H1 (cell line): ENCODE data around the gene TMTC2. TPM values are rescaled to one million over a fixed set of nuclear protein-coding genes. Genes with fewer than 3 reads are reported as not detected.

Experiments
- CTCF ChIA-PET: fragments of 300-600 bp; sonication (Branson Sonifier 250); formaldehyde crosslinking; loops from one replicate; lab custom pipeline; 2021; ENCODE audit not compliant: partially characterized antibody; lab: Charles Lee
- POLR2A ChIA-PET: fragments of 300-600 bp; sonication (Branson Sonifier 250); formaldehyde crosslinking; loops from one replicate; lab custom pipeline; 2021; ENCODE audit warnings: inconsistent platforms; ENCODE audit not compliant: partially characterized antibody; lab: Charles Lee
- DNase-seq, 2 experiments: peaks; one replicate each; pipeline versions ENCODE4 v3.0.0 to v3.0.0-alpha.2; 2010 to 2022; ENCODE audit warnings: low spot score in 2 of 2, low read depth in 1 of 2, mixed read lengths in 1 of 2
- FAIRE-seq: peaks from 2 replicates; lab custom pipeline; 2011; peaks lifted over from hg19 to GRCh38; lab: Jason Lieb, UNC
- H2AFZ ChIP-seq: 2 replicates; pipeline ENCODE4 v1.8.1; 2012; ENCODE audit warnings: low read length, inconsistent platforms
- H2AK5ac ChIP-seq: 2 replicates; pipeline ENCODE4 v1.6.1; 2013; ENCODE audit warnings: low read depth, low read length
- H2BK120ac ChIP-seq: replicated peaks from 2 replicates; pipeline ENCODE3; 2013; ENCODE audit warnings: low read depth, low read length, inconsistent platforms
- H2BK12ac ChIP-seq: 2 replicates; pipeline ENCODE4 v1.6.1; 2013; ENCODE audit warnings: low read depth, low read length
- H2BK15ac ChIP-seq: 2 replicates; pipeline ENCODE4 v1.6.1; 2013; ENCODE audit warnings: low read length
- H2BK20ac ChIP-seq: 2 replicates; pipeline ENCODE4 v1.6.1; 2013; ENCODE audit warnings: low read length
- H2BK5ac ChIP-seq: 2 replicates; pipeline ENCODE4 v1.6.1; 2013; ENCODE audit warnings: low read depth, low read length
- H3K14ac ChIP-seq: 2 replicates; pipeline ENCODE4 v1.6.1; 2013; ENCODE audit warnings: inconsistent platforms; ENCODE audit not compliant: insufficient read length
- H3K18ac ChIP-seq: 2 replicates; pipeline ENCODE4 v1.6.1; 2013; ENCODE audit warnings: low read length; ENCODE audit errors: extremely low read depth
- H3K23ac ChIP-seq: 2 replicates; pipeline ENCODE4 v1.6.1; 2013; ENCODE audit warnings: inconsistent platforms; ENCODE audit not compliant: insufficient read length
- H3K23me2 ChIP-seq: 2 replicates; pipeline ENCODE4 v1.6.1; 2013; ENCODE audit warnings: low read depth, low read length
- H3K27ac ChIP-seq: 2 replicates; pipeline ENCODE4 v1.6.1; 2011; ENCODE audit warnings: low read depth, low read length, inconsistent platforms
- H3K27me3 ChIP-seq, 4 experiments: replicated peaks in 1 of 4; 1 replicate in 1 of 4; 2 replicates in 3 of 4; pipeline versions ENCODE4 v1.6.1 to v1.8.1; 2011 to 2013; ENCODE audit warnings: low read length in 3 of 4, mild to moderate bottlenecking in 3 of 4, inconsistent platforms in 2 of 4, mixed read lengths in 2 of 4, moderate library complexity in 1 of 4; ENCODE audit not compliant: control insufficient read depth in 3 of 4, insufficient read depth in 3 of 4; ENCODE audit errors: extremely low read depth in 1 of 4
- H3K36me3 ChIP-seq, 4 experiments: 2 replicates each; pipeline versions ENCODE4 v1.6.1 to v1.8.1; 2011 to 2013; ENCODE audit warnings: mild to moderate bottlenecking in 4 of 4, low read length in 3 of 4, moderate library complexity in 2 of 4, control low read depth in 1 of 4, inconsistent platforms in 1 of 4; ENCODE audit not compliant: insufficient read depth in 4 of 4, control insufficient read depth in 2 of 4
- H3K4ac ChIP-seq: replicated peaks from 2 replicates; pipeline ENCODE3; 2013; ENCODE audit warnings: low read length, low read depth, mixed read lengths, inconsistent platforms; ENCODE audit not compliant: insufficient read length
- H3K4me1 ChIP-seq, 4 experiments: replicated peaks in 1 of 4; 1 replicate in 1 of 4; 2 replicates in 3 of 4; pipeline versions ENCODE4 v1.6.1 to v1.8.1; 2011 to 2013; ENCODE audit warnings: low read length in 3 of 4, inconsistent platforms in 2 of 4, mixed read lengths in 1 of 4; ENCODE audit not compliant: insufficient read depth in 4 of 4, control insufficient read depth in 3 of 4
- H3K4me2 ChIP-seq, 2 experiments: 2 replicates each; pipeline versions ENCODE4 v1.6.1 to v1.8.1; 2011 to 2013; ENCODE audit warnings: low read depth in 2 of 2, low read length in 2 of 2, control low read depth in 1 of 2, inconsistent platforms in 1 of 2, mild to moderate bottlenecking in 1 of 2; ENCODE audit not compliant: insufficient read depth in 1 of 2
- H3K4me3 ChIP-seq, 4 experiments: fragments of 200-600, 300-600 bp in 1 of 4; sonication (generic), shearing (Covaris generic), sonication (Bioruptor Twin) in 1 of 4; 2 replicates each; pipeline versions ENCODE4 v1.5.1 to v1.8.1; 2011 to 2016; ENCODE audit warnings: low read length in 4 of 4, low read depth in 3 of 4, control low read depth in 2 of 4, inconsistent platforms in 2 of 4, mild to moderate bottlenecking in 2 of 4, mixed read lengths in 1 of 4, moderate library complexity in 1 of 4; ENCODE audit not compliant: insufficient read depth in 2 of 4; ENCODE audit errors: extremely low read depth in 1 of 4
- H3K56ac ChIP-seq: replicated peaks from 2 replicates; pipeline ENCODE3; 2013; ENCODE audit warnings: low read depth, mild to moderate bottlenecking, mixed read lengths, low read length, inconsistent platforms; ENCODE audit not compliant: insufficient read length
- H3K79me1 ChIP-seq: 2 replicates; pipeline ENCODE4 v1.6.1; 2013; ENCODE audit warnings: low read depth, low read length, control low read depth
- H3K79me2 ChIP-seq, 2 experiments: 2 replicates each; pipeline versions ENCODE4 v1.6.1 to v1.8.1; 2012 to 2013; ENCODE audit warnings: low read length in 2 of 2, mild to moderate bottlenecking in 2 of 2, inconsistent platforms in 1 of 2; ENCODE audit not compliant: insufficient read depth in 2 of 2, control insufficient read depth in 1 of 2
- H3K9ac ChIP-seq, 4 experiments: replicated peaks in 1 of 4; 1 replicate in 1 of 4; 2 replicates in 3 of 4; pipeline versions ENCODE4 v1.6.1 to v1.8.1; 2011 to 2013; ENCODE audit warnings: low read depth in 3 of 4, low read length in 3 of 4, control low read depth in 2 of 4, mild to moderate bottlenecking in 2 of 4, moderate library complexity in 2 of 4, inconsistent platforms in 1 of 4; ENCODE audit errors: extremely low read depth in 1 of 4
- H3K9me3 ChIP-seq, 2 experiments: 2 replicates each; pipeline versions ENCODE4 v1.6.1 to v1.8.1; 2012 to 2013; ENCODE audit warnings: mild to moderate bottlenecking in 2 of 2, moderate library complexity in 2 of 2, control low read depth in 1 of 2, inconsistent platforms in 1 of 2, low read depth in 1 of 2, low read length in 1 of 2, mixed read lengths in 1 of 2; ENCODE audit not compliant: insufficient read depth in 2 of 2
- H4K20me1 ChIP-seq, 2 experiments: replicated peaks in 1 of 2; 2 replicates each; pipeline versions ENCODE3 to v1.8.1; 2011 to 2013; ENCODE audit warnings: inconsistent platforms in 2 of 2, low read length in 2 of 2, mild to moderate bottlenecking in 1 of 2; ENCODE audit not compliant: insufficient read depth in 2 of 2, control insufficient read depth in 1 of 2
- H4K5ac ChIP-seq: 2 replicates; pipeline ENCODE4 v1.6.1; 2013; ENCODE audit warnings: low read length, low read depth, mixed read lengths, inconsistent platforms; ENCODE audit not compliant: insufficient read length
- H4K8ac ChIP-seq: 2 replicates; pipeline ENCODE4 v1.8.0; 2013; ENCODE audit warnings: mild to moderate bottlenecking, moderate library complexity, low read length, inconsistent platforms; ENCODE audit not compliant: insufficient read depth; ENCODE audit errors: extremely low read depth
- H4K91ac ChIP-seq: replicated peaks from 2 replicates; pipeline ENCODE3; 2013; ENCODE audit warnings: low read length, mixed read lengths, inconsistent platforms; ENCODE audit not compliant: insufficient read length
- CBX5 ChIP-seq: fragments of 300-800, 300-1000 bp; sonication (generic); IDR thresholded peaks from 2 replicates; pipeline ENCODE4 v1.7.1; 2016; ENCODE audit warnings: antibody characterized with exemption, low read length, low read depth
- EGR1 ChIP-seq: IDR thresholded peaks from 2 replicates; pipeline ENCODE4 v1.6.1; 2011; ENCODE audit warnings: low read depth, low read length, borderline replicate concordance
- KDM1A ChIP-seq: fragments of 200-600, 300-600 bp; sonication (generic); IDR thresholded peaks from 2 replicates; pipeline ENCODE4 v1.7.1; 2016; ENCODE audit warnings: mild to moderate bottlenecking, low read length, borderline replicate concordance
- RAD21 ChIP-seq, 2 experiments: IDR thresholded peaks in 1 of 2; conservative IDR thresholded peaks in 1 of 2; 2 replicates each; pipeline ENCODE4 v1.6.1; 2011; ENCODE audit warnings: low read depth in 2 of 2, low read length in 2 of 2, improper control_type of control experiment in 1 of 2, inconsistent platforms in 1 of 2, mild to moderate bottlenecking in 1 of 2, moderate library complexity in 1 of 2
- RNF2 ChIP-seq: fragments of 200-900, 300-1000 bp; sonication (generic); IDR thresholded peaks from 2 replicates; pipeline ENCODE4 v1.7.1; 2016; ENCODE audit warnings: borderline replicate concordance, low read depth, mild to moderate bottlenecking, antibody characterized with exemption, low read length; ENCODE audit not compliant: poor library complexity, severe bottlenecking; ENCODE audit errors: missing control alignments
- RXRA ChIP-seq: IDR thresholded peaks from 2 replicates; pipeline ENCODE4 v1.6.1; 2011; ENCODE audit warnings: low read depth, mild to moderate bottlenecking, low read length, moderate library complexity; ENCODE audit not compliant: insufficient read depth
- SAP30 ChIP-seq: fragments of 300-600 bp; sonication (generic); IDR thresholded peaks from 2 replicates; pipeline ENCODE4 v1.7.1; 2012; ENCODE audit warnings: low read length, moderate library complexity, mild to moderate bottlenecking, inconsistent platforms; ENCODE audit not compliant: insufficient read depth, insufficient replicate concordance
- SP4 ChIP-seq: IDR thresholded peaks from 2 replicates; pipeline ENCODE4 v1.6.1; 2012; ENCODE audit warnings: low read length, inconsistent platforms
- WGBS, 2 experiments: shearing (Covaris generic) in 1 of 2; methylation state at CpG; one replicate each; pipeline versions ENCODE4 v1.1.6 to v1.1.7; 2013 to 2015; ENCODE audit warnings: low lambda C conversion rate in 2 of 2, mixed read lengths in 2 of 2, inconsistent platforms in 1 of 2, low coverage in 1 of 2, missing lambda C conversion rate in 1 of 2; ENCODE audit not compliant: insufficient replicate concordance in 2 of 2, insufficient coverage in 1 of 2, insufficient read length in 1 of 2; ENCODE audit errors: extremely low coverage in 1 of 2, missing lambda C conversion rate in 1 of 2; 5-methylcytosine and 5-hydroxymethylcytosine counted together
- polyA plus RNA-seq, 7 experiments: library from polyadenylated mRNA; depleted of rRNA in 3 of 7; stranded (reverse) in 5 of 7; unstranded in 2 of 7; fragments of >200 nt in 5 of 7; fragments of 200-250 nt in 2 of 7; gene quantifications; 1 replicate in 5 of 7; 2 replicates in 1 of 7; 4 replicates in 1 of 7; pipeline versions ENCODE4 v1.2.1 to v1.2.3, GENCODE V29; 2011 to 2013; ENCODE audit warnings: missing spikeins in 2 of 7, mixed read lengths in 2 of 7
- total RNA-seq: library from RNA; stranded (reverse); fragmentation: NEBNext Ultra II Directional; extraction: Animal tissue kit (Norgen Biotek cat#: 25700); gene quantifications from 2 replicates; pipeline ENCODE4 v1.2.1, GENCODE V29; 2021

The TMTC2 gene
- total and polyA plus RNA-seq, 2 of the 8 experiments (the other 6 are each of a cell fraction or from before 2014, with no cell fraction given), result 2.3 to 3.9 TPM

DNA sequence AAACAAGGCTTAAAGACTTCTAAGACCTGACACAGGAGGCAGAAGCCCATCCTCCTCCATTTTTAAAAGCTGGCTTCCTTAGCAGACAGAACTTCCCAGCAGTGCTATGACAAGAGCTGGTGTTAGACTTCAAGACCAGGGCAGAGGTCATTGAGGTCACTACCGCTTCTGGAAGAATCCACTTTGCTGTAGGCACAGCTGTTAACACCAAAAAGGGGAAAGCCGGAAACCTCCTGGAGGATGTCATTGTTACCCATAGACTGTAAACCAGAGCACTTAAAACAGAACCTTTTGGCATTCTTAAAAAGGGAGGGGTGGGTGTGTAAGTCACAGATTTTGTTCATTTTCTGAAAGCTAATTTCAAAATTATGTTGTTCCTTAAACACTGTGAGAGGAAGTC lies 445.7 kb downstream of the TMTC2 start:
- Histone ChIP-seq H2BK20ac (no peak overlapping the region), H3K9me3 (no peaks in the 10 kb centered on the region), H3K27ac (no peak overlapping the region), H4K5ac (no peak overlapping the region), H3K4me2 (no peak overlapping the region), H4K8ac (no peak overlapping the region), H2BK5ac (no peak overlapping the region), H2BK15ac (no peak overlapping the region), H2AFZ (no peak overlapping the region), H3K18ac (no peak overlapping the region), H2BK120ac (no peak overlapping the region), H3K79me1 (no peaks in the 10 kb centered on the region), H3K4ac (no peak overlapping the region), H4K20me1 (no peaks in the 10 kb centered on the region), H3K4me1 (peaks cover 0 to 3% (median 1%) of the 10 kb centered on the region in 4 experiments; a peak in 2 of 7 replicates), H4K91ac (no peak overlapping the region), H3K23me2 (no peaks in the 10 kb centered on the region; the same call in 1 of the 2 replicates), H2AK5ac (no peak overlapping the region), H3K56ac (no peak overlapping the region), H3K23ac (no peak overlapping the region), H3K14ac (no peak overlapping the region), H3K36me3 (no peaks in the 10 kb centered on the region), H2BK12ac (no peak overlapping the region), H3K27me3 (no peaks in the 10 kb centered on the region), H3K9ac (no peak overlapping the region), H3K4me3 (no peak overlapping the region), H3K79me2 (no peaks in the 10 kb centered on the region)
- ChIA-PET CTCF (interaction anchor here (1.0 to 1.1 kb wide), 2 partner anchors 10 to 12 kb away, joined by 4 to 5 read pairs; no protein-coding TSS in a partner anchor), POLR2A (no interaction called here)
- DNase-seq, result no peak
- 89% methylated on average over 2 of the region's 2 CpGs; no CpG with 5 or more reads in 1 of the 2 experiments for WGBS, 2 experiments
- no peak for TF ChIP-seq EGR1
- no peak for TF ChIP-seq CBX5
- TF ChIP-seq RNF2, result no peak
- TF ChIP-seq RAD21 (IDR thresholded peaks at IDR 0.05 in 1 of 2, conservative IDR thresholded peaks at IDR 0.05 in 1 of 2; ENCODE audit: low read depth in 2 of 2, low read length in 2 of 2), result no peak
- no peak for TF ChIP-seq SP4
- no peak for TF ChIP-seq RXRA
- no peak for TF ChIP-seq SAP30
- no peak for TF ChIP-seq KDM1A
- no peak for FAIRE-seq
